HCT116 (cell line): ENCODE data around the gene ANGEL1. TPM values are rescaled to one million over a fixed set of nuclear protein-coding genes. Genes with fewer than 3 reads are reported as not detected.

Experiments used
- ATAC-seq: fragments of 200-7000 bp; cut with Tn5 transposase; 2 replicates; pipeline ENCODE4 v1.9.1; 2020; ENCODE audit warnings: mild to moderate bottlenecking, moderate library complexity
- BruUV-seq: library from RNA; stranded (reverse); fragments of 400-500 nt; replicated peaks from 2 replicates; lab custom pipeline; 2021; lab: Mats Ljungman, UMichigan
- CTCF ChIA-PET: fragments of 300-600 bp; sonication (Branson Sonifier 250); formaldehyde crosslinking; loops from one replicate; lab custom pipeline; 2021; ENCODE audit warnings: antibody characterized with exemption; lab: Charles Lee
- POLR2A ChIA-PET: fragments of 300-600, 350-600 bp; sonication (Branson Sonifier 250); formaldehyde crosslinking; loops from one replicate; lab custom pipeline; 2021; ENCODE audit warnings: antibody characterized with exemption; lab: Charles Lee
- RAD21 ChIA-PET, 2 experiments: fragments of 300-600 bp; sonication (Branson Sonifier 250); formaldehyde crosslinking; loops; one replicate each; lab custom pipeline; 2023; ENCODE audit warnings: low total read pairs in 2 of 2; ENCODE audit not compliant: uncharacterized antibody in 2 of 2, unreplicated experiment in 2 of 2, low non-redundant PET in 1 of 2; lab: Charles Lee
- DNase-seq: peaks from one replicate; pipeline ENCODE4 v3.0.0-alpha.2; 2010; ENCODE audit warnings: low read depth, low spot score
- H2AFZ ChIP-seq: fragments of 200-600 bp; shearing (Covaris generic), sonication (generic); 2 replicates; pipeline ENCODE4 v1.6.1; 2017; ENCODE audit warnings: low read depth, mixed run types, mixed read lengths, antibody characterized with exemption, low read length; ENCODE audit not compliant: poor library complexity, severe bottlenecking
- H3K27ac ChIP-seq: 2 replicates; pipeline ENCODE4 v1.5.1; 2012; ENCODE audit warnings: low read depth, low read length
- H3K27me3 ChIP-seq: fragments of 200-600 bp; sonication (generic); 2 replicates; pipeline ENCODE4 v1.6.1; 2016; ENCODE audit warnings: mixed run types, low read length, mixed read lengths; ENCODE audit not compliant: insufficient read depth
- H3K36me3 ChIP-seq, 2 experiments: fragments of 200-500 bp in 1 of 2; fragments of 200-600 bp in 1 of 2; sonication (Bioruptor generic) in 1 of 2; sonication (generic) in 1 of 2; 2 replicates each; pipeline versions ENCODE4 v1.5.1 to v1.6.1; 2014 to 2016; ENCODE audit warnings: low read length in 2 of 2, inconsistent platforms in 1 of 2, mixed read lengths in 1 of 2, mixed run types in 1 of 2; ENCODE audit not compliant: insufficient read depth in 2 of 2, control insufficient read depth in 1 of 2
- H3K4me1 ChIP-seq, 2 experiments: fragments of 200-600 bp in 1 of 2; sonication (generic) in 1 of 2; 2 replicates each; pipeline versions ENCODE4 v1.5.1 to v1.6.1; 2012 to 2017; ENCODE audit warnings: low read length in 2 of 2, inconsistent platforms in 1 of 2, mild to moderate bottlenecking in 1 of 2, mixed read lengths in 1 of 2, mixed run types in 1 of 2, moderate library complexity in 1 of 2; ENCODE audit not compliant: insufficient read depth in 2 of 2, control insufficient read depth in 1 of 2
- H3K4me2 ChIP-seq: fragments of 200-600 bp; sonication (generic); 2 replicates; pipeline ENCODE4 v1.6.1; 2017; ENCODE audit warnings: mixed run types, low read length, mixed read lengths
- H3K4me3 ChIP-seq, 2 experiments: fragments of 200-600 bp in 1 of 2; sonication (generic) in 1 of 2; replicated peaks in 1 of 2; 2 replicates each; pipeline ENCODE4 v1.5.1; 2011 to 2016; ENCODE audit warnings: low read length in 2 of 2, control low read depth in 1 of 2, low read depth in 1 of 2, mild to moderate bottlenecking in 1 of 2, mixed read lengths in 1 of 2, mixed run types in 1 of 2
- H3K79me2 ChIP-seq: fragments of 200-600 bp; sonication (generic); 2 replicates; pipeline ENCODE4 v1.6.1; 2017; ENCODE audit warnings: mild to moderate bottlenecking, mixed run types, low read length, moderate library complexity, mixed read lengths; ENCODE audit not compliant: insufficient read depth
- H3K9ac ChIP-seq: fragments of 200-600 bp; sonication (generic); 2 replicates; pipeline ENCODE4 v1.6.1; 2016; ENCODE audit warnings: low read length, mixed read lengths
- H3K9me2 ChIP-seq: fragments of 200-600 bp; sonication (generic), shearing (Covaris generic); 2 replicates; pipeline ENCODE4 v1.6.1; 2017; ENCODE audit warnings: mixed run types, mild to moderate bottlenecking, moderate library complexity; ENCODE audit not compliant: insufficient read depth
- H3K9me3 ChIP-seq, 2 experiments: fragments of 200-500 bp in 1 of 2; fragments of 200-600 bp in 1 of 2; sonication (Bioruptor generic) in 1 of 2; sonication (generic) in 1 of 2; 2 replicates each; pipeline ENCODE4 v1.6.1; 2014 to 2017; ENCODE audit warnings: low read length in 2 of 2, mixed read lengths in 2 of 2, inconsistent platforms in 1 of 2, low read depth in 1 of 2, mild to moderate bottlenecking in 1 of 2, mixed run types in 1 of 2, moderate library complexity in 1 of 2; ENCODE audit not compliant: control insufficient read depth in 1 of 2, insufficient read depth in 1 of 2
- H4K20me1 ChIP-seq: fragments of 200-600 bp; sonication (generic), shearing (Covaris generic); 2 replicates; pipeline ENCODE4 v1.6.1; 2017; ENCODE audit warnings: mixed run types, mild to moderate bottlenecking, moderate library complexity; ENCODE audit not compliant: insufficient read depth
- CBX3 ChIP-seq: IDR thresholded peaks from 2 replicates; pipeline ENCODE4 v1.6.1; 2012; ENCODE audit warnings: low read depth
- CEBPB ChIP-seq: IDR thresholded peaks from 2 replicates; pipeline ENCODE4 v1.6.1; 2012; ENCODE audit warnings: low read depth
- EGR1 ChIP-seq: IDR thresholded peaks from 2 replicates; pipeline ENCODE4 v1.6.1; 2012; ENCODE audit warnings: low read depth
- ELF1 ChIP-seq: IDR thresholded peaks from 2 replicates; pipeline ENCODE4 v1.6.1; 2012; ENCODE audit warnings: low read depth, borderline replicate concordance
- EZH2 ChIP-seq: fragments of 200-600 bp; sonication (generic); IDR thresholded peaks from 2 replicates; pipeline ENCODE4 v1.6.1; 2017; ENCODE audit warnings: antibody characterized with exemption, mixed run types
- EZH2phosphoT487 ChIP-seq: fragments of 200-600 bp; IDR thresholded peaks from 2 replicates; pipeline ENCODE4 v1.6.1; 2018; ENCODE audit warnings: antibody characterized with exemption, borderline replicate concordance
- JUND ChIP-seq: IDR thresholded peaks from 2 replicates; pipeline ENCODE4 v1.6.1; 2012
- POLR2A ChIP-seq: IDR thresholded peaks from 2 replicates; pipeline ENCODE4 v1.7.0; 2011; ENCODE audit warnings: borderline replicate concordance; ENCODE audit not compliant: insufficient read depth, insufficient read length; ENCODE audit errors: extremely low read depth
- POLR2AphosphoS5 ChIP-seq: IDR thresholded peaks from 2 replicates; pipeline ENCODE4 v1.6.1; 2011; ENCODE audit warnings: mild to moderate bottlenecking, low read depth, low read length, moderate library complexity
- RAD21 ChIP-seq: IDR thresholded peaks from 2 replicates; pipeline ENCODE4 v1.6.1; 2012; ENCODE audit warnings: low read depth, mild to moderate bottlenecking
- SIN3A ChIP-seq: IDR thresholded peaks from 2 replicates; pipeline ENCODE4 v1.6.1; 2012; ENCODE audit warnings: low read depth
- SRF ChIP-seq: IDR thresholded peaks from 2 replicates; pipeline ENCODE4 v1.6.1; 2012; ENCODE audit warnings: low read depth
- TCF7L2 ChIP-seq: IDR thresholded peaks from 2 replicates; pipeline ENCODE4 v1.7.0; 2011; ENCODE audit warnings: borderline replicate concordance, inconsistent platforms; ENCODE audit not compliant: insufficient read depth, insufficient read length; ENCODE audit errors: extremely low read depth
- ZFX ChIP-seq: fragments of 450-650 bp; IDR thresholded peaks from 2 replicates; pipeline ENCODE4 v1.6.1; 2017
- intact Hi-C: fragments of 100-400 bp; cut with micrococcal nuclease; formaldehyde crosslinking; loops from 2 replicates; pipeline ENCODE4 v1.10.0; 2022
- total RNA-seq: library from RNA; stranded (reverse); gene quantifications from one replicate; pipeline ENCODE4 v1.2.1, GENCODE V29; 2021; ENCODE audit not compliant: unreplicated experiment
- TF ChIP-seq, protein P1 (sequence below): IDR thresholded peaks from 2 replicates; pipeline ENCODE4 v1.6.1; 2012
- TF ChIP-seq, protein P2 (sequence below), 3 experiments: fragments of 200-600 bp in 1 of 3; sonication (generic) in 1 of 3; IDR thresholded peaks in 2 of 3; conservative IDR thresholded peaks in 1 of 3; 2 replicates each; pipeline ENCODE4 v1.5.1; 2012 to 2017; ENCODE audit warnings: low read depth in 2 of 3, low read length in 2 of 3, antibody characterized with exemption in 1 of 3, borderline replicate concordance in 1 of 3, control low read depth in 1 of 3, mild to moderate bottlenecking in 1 of 3, mixed read lengths in 1 of 3, mixed run types in 1 of 3, moderate library complexity in 1 of 3; ENCODE audit not compliant: insufficient read depth in 1 of 3

ANGEL1 gene
- total RNA-seq, 1 experiment from 2014 or later = 20.6 TPM

DNA sequence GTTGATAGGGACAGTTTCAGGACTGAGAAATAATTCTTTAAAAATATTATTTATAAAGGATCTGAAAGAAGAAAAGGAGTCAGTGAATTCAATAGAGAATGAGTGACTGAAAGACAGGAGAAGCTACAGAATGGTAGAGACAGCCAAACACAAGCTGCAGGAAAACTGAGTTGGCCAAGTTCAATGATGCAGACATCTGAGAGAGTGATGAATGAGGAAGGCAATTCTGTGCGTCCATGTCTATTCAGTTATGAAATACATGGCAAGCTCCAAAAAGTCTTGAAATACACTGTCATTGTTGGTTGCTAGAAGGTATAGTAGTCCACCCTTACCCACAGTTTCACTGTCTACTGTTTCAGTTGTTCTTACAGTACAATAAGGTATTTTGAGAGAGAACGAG lies 20.3 kb upstream of the ANGEL1 start:
- H3K36me3 ChIP-seq = no peaks in the 10 kb centered on the region
- H3K4me3 ChIP-seq = no peak overlapping the region
- no peak for DNase-seq
- intact Hi-C loops = no loop called here
- ATAC-seq = no peak
- RAD21 ChIA-PET = no interaction called here
- no peak overlapping the region for H2AFZ ChIP-seq
- POLR2A ChIA-PET = no interaction called here
- no peak overlapping the region for H3K4me2 ChIP-seq
- no peaks in the 10 kb centered on the region for H3K9me3 ChIP-seq
- H3K27me3 ChIP-seq = no peaks in the 10 kb centered on the region
- H3K4me1 ChIP-seq = no peaks in the 10 kb centered on the region
- H3K27ac ChIP-seq = no peak overlapping the region
- H4K20me1 ChIP-seq = no peaks in the 10 kb centered on the region
- H3K9ac ChIP-seq = no peak overlapping the region
- no peak for TF ChIP-seq RAD21
- TF ChIP-seq EZH2 = no peak
- no peak for TF ChIP-seq CBX3
- TF ChIP-seq EGR1 = no peak
- no peak for TF ChIP-seq SRF
- TF ChIP-seq JUND = no peak
- no peak for TF ChIP-seq EZH2phosphoT487
- no peak for TF ChIP-seq SIN3A
- no peak for TF ChIP-seq POLR2AphosphoS5
- TF ChIP-seq ELF1 = no peak
- TF ChIP-seq CEBPB = no peak
- TF ChIP-seq, protein P1, sequence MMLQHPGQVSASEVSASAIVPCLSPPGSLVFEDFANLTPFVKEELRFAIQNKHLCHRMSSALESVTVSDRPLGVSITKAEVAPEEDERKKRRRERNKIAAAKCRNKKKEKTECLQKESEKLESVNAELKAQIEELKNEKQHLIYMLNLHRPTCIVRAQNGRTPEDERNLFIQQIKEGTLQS = no peak
- no peak for TF ChIP-seq TCF7L2
- TF ChIP-seq, protein P2, sequence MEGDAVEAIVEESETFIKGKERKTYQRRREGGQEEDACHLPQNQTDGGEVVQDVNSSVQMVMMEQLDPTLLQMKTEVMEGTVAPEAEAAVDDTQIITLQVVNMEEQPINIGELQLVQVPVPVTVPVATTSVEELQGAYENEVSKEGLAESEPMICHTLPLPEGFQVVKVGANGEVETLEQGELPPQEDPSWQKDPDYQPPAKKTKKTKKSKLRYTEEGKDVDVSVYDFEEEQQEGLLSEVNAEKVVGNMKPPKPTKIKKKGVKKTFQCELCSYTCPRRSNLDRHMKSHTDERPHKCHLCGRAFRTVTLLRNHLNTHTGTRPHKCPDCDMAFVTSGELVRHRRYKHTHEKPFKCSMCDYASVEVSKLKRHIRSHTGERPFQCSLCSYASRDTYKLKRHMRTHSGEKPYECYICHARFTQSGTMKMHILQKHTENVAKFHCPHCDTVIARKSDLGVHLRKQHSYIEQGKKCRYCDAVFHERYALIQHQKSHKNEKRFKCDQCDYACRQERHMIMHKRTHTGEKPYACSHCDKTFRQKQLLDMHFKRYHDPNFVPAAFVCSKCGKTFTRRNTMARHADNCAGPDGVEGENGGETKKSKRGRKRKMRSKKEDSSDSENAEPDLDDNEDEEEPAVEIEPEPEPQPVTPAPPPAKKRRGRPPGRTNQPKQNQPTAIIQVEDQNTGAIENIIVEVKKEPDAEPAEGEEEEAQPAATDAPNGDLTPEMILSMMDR (IDR thresholded peaks at IDR 0.05 in 2 of 3, conservative IDR thresholded peaks at IDR 0.05 in 1 of 3; ENCODE audit: borderline replicate concordance in 1 of 3, insufficient read depth in 1 of 3, low read depth in 2 of 3, low read length in 2 of 3) = no peak
- no peak for TF ChIP-seq POLR2A
- no peak for TF ChIP-seq ZFX
- CTCF ChIA-PET = no interaction called here
- no TSS peak for BruUV-seq
- H3K79me2 ChIP-seq = no peaks in the 10 kb centered on the region
- H3K9me2 ChIP-seq = no peaks in the 10 kb centered on the region
